DMS79 treated with DMSO at 0.1 percent for 48 hours (cell line): Measurements from ENCODE around the gene ADD1.

Experiments
- DNase-seq: peaks from one replicate; lab custom pipeline; 2025; lab: John Stamatoyannopoulos, UW

The ADD1 gene

DNA sequence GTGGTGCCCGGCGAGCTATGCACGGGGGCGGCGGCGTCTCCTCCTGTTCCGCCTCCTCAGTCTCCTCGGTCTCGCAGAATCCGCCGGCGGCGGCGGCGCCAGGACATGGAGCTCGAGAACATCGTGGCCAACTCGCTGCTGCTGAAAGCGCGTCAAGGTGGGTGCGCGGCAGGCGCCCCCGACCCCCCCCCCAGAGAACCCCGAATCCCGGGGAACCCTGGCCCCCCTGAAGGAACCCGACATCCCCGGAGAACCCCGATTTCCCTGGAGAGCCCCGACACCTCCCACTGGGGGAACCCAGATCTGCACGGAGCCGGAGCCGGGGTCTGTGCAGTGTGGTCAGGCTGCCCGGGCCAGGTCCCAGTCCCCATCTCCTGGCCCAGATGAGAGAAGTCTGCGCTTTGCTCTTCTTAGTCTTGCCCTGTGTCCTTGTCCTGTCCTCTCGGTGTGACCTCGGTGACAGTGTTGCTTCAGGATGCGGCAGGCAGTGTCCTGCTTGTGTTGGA lies 120.4 kb downstream of the ADD1 start:
- DNase-seq = no peak

DNA sequence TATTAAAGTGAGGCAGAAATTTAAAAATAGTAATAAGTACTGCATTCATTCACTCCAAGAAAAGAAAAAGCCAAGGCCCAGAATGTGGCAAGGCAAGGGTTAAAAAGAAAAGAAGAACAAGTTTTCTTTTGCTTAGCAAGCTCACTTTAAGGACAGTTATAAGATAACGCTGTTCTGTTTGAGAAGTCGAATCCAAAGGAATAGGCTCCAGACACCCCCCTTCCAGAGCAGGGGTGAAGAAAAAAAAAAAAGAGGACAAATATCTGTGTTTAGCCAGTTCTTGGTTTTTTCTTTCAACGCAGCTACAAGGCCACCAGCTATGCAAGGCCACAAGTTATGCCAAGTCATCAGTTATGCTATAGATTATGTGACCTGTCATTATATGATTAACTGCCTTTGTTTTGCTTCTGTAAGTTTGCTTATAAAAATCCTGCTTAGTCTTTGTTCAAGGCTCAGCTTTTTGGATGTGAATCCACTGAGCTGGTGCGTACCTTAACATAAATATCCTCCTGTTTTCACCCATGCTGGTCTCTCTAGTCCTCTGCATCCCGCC lies 121.1 kb downstream of the ADD1 start:
- DNase-seq = no peak

DNA sequence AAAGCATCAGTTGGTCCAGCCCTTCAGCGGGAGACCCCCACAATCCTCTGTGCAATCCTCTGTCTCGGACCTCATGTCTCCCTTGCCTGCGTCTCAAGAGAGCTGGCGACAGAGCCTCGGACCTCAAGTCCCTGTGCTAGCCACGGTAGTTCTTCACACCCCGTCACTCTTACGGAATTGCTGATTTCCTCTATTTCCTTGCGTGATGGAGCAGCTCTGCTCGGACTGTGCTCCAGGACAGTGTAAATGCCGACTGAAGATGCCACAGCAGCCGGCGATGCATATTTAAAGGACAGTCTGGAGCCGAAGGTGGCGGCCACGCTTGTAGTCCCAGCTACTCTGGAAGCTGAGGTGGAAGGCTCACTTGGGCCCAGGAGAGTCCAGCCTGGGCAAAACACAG lies 121.6 kb downstream of the ADD1 start:
- no peak for DNase-seq

DNA sequence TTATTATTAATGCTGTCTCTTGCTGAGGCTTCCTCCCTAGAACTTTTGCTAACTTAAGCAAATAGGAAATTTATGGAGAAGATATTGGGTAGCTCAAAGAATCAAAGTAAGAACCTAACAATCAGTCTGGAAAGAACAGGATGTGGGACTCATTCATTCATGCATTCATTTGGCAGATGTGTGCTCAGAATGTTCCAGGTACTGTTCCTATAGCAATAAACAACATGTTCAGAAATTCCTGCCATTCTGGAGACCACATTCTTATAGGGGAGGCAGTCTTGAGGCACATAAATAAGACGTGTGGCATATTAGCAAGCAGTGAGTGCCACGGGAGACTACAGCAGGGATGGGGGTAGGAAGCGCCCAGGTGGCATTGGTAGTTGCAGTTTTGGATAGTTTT lies 124.7 kb downstream of the ADD1 start:
- DNase-seq = no peak

DNA sequence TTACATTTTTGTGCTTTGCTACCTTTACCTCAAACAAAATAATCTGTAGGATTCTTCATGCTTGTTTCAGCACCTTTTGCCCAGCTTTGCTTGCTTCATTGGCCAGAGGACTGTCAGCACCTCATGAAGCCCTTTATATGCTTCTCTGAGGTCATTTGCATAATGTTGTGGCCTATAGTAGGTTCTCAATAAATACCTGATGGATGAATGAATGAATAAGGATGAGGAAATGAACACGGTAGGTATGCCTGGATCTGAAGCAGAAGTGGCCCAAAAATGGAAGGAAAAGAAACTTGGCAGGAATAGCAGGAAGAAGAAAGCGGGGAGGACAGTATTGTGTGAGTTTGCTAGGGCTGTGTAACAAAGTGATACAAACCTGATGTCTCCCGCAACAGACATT lies 127.6 kb downstream of the ADD1 start:
- DNase-seq = no peak

DNA sequence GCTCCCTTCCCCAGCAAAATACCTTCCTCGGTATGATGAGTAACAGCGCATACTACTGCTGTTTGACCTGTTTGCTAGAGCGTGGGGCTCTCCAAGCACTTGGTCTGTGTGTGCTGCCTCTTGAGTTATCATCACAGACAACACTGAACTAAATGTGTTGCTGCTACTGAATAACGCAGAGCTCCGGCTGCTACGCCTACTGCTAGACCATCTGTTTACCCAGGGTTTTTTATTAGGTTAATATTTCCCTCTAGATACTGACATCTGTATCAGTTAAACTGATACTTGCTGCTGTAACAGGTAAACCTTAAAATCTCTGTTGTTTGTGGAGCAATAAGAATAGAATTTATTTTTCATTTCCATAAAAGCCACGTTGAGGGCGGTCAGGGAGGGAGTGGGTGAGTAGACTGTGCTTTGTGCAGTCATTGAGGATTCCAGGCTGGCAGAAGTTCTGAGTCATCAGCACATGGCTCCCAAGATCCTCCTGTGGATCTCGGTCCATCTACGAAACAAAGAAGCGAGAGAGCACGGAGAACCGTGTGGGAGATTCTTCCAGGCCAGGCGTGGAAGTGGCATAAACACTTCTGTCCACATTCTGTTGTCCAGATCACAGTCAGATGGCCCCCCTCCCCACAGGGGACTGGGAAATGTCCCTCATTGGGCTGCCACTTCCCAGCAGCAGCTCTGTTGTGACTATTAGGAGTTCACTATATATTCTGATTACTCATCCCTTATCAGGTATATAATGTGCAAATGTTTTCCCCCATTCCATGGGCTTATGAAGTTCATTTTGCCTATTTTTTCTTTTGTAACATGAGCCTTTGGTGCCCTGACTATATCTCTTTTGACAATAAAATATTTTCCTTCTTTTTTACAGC lies 133.8 kb downstream of the ADD1 start:
- DNase-seq = no peak
